Skeletal muscle tissue (tissue), 4 donors: ENCODE data around the gene NPPA. TPM values are rescaled to one million over a fixed set of nuclear protein-coding genes. Genes with fewer than 3 reads are reported as not detected.
"Not testable (repeated sequence)": the region's sequence is repeated elsewhere in the genome, so short reads cannot be mapped to it uniquely, and the experiment has no call there.

Experiments
- H3K27ac ChIP-seq: one replicate; pipeline ENCODE4 v1.7.0; 2013; ENCODE audit warnings: mild to moderate bottlenecking, low read depth, low read length, inconsistent platforms
- H3K27me3 ChIP-seq, 3 donors: one replicate each; pipeline ENCODE4 v1.7.0; 2013; ENCODE audit warnings: low read length in 3 of 3; ENCODE audit not compliant: control insufficient read depth in 3 of 3, insufficient read depth in 3 of 3
- H3K36me3 ChIP-seq, 3 donors: one replicate each; pipeline ENCODE4 v1.7.0; 2013; ENCODE audit warnings: low read length in 3 of 3; ENCODE audit not compliant: control insufficient read depth in 3 of 3, insufficient read depth in 3 of 3
- H3K4me1 ChIP-seq, 3 donors: one replicate each; pipeline ENCODE4 v1.7.0; 2013; ENCODE audit warnings: low read length in 3 of 3, mild to moderate bottlenecking in 3 of 3; ENCODE audit not compliant: control insufficient read depth in 3 of 3, insufficient read depth in 3 of 3
- H3K4me3 ChIP-seq, 3 donors: one replicate each; pipeline ENCODE4 v1.7.0; 2013; ENCODE audit warnings: low read length in 3 of 3
- H3K9ac ChIP-seq, 3 donors: one replicate each; pipeline ENCODE4 v1.7.0; 2013; ENCODE audit warnings: low read length in 3 of 3, mild to moderate bottlenecking in 3 of 3, moderate library complexity in 2 of 3, low read depth in 1 of 3
- H3K9me3 ChIP-seq, 3 donors: one replicate each; pipeline ENCODE4 v1.7.0; 2013; ENCODE audit warnings: low read length in 3 of 3; ENCODE audit not compliant: control insufficient read depth in 3 of 3
- total RNA-seq: library from RNA; depleted of rRNA; stranded (reverse); fragments of >200 nt; gene quantifications from one replicate; pipeline ENCODE4 v1.2.3, GENCODE V29; 2014
- donor health status: Osteomylitis.

Gene NPPA
- total RNA-seq, 1 donor from 2014 or later, result 4.2 TPM

DNA sequence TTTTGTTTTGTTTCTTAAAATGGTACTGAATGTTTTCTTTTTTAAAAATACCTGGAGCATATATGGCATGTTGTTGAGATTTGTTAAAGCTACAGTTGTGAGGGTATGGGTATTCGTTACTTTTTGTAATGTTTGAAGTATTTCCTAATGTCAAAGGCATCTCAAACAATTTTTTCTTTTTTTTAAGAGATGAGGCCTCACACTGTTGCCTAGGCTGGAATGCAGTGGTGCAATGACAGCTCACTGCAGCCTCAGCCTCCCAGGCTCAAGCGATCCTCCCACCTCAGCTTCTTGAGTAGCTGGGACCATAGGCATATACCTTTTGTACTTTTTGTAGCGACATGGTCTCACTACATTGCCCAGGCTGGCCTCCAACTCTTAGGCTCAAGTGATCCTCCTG lies 25.5 kb downstream of the NPPA start:
- Histone ChIP-seq H3K27ac (no peak overlapping the region), H3K4me1 (no peaks in the 10 kb centered on the region), H3K9ac (no peak overlapping the region), H3K9me3 (no peaks in the 10 kb centered on the region), H3K27me3 (no peaks in the 10 kb centered on the region), H3K4me3 (no peak overlapping the region), H3K36me3 (peaks cover 54 to 76% (median 67%) of the 10 kb centered on the region in 3 donors)

GRCh38 chr1:11817192-11817591 lies 30.4 kb downstream of the NPPA start:
- Histone ChIP-seq H3K36me3 (peaks cover 39 to 60% (median 49%) of the 10 kb centered on the region in 3 donors), H3K9me3 (no peaks in the 10 kb centered on the region), H3K27ac (no peak overlapping the region), H3K27me3 (no peaks in the 10 kb centered on the region), H3K4me3 (no peak overlapping the region), H3K9ac (no peak overlapping the region), H3K4me1 (no peaks in the 10 kb centered on the region)

DNA sequence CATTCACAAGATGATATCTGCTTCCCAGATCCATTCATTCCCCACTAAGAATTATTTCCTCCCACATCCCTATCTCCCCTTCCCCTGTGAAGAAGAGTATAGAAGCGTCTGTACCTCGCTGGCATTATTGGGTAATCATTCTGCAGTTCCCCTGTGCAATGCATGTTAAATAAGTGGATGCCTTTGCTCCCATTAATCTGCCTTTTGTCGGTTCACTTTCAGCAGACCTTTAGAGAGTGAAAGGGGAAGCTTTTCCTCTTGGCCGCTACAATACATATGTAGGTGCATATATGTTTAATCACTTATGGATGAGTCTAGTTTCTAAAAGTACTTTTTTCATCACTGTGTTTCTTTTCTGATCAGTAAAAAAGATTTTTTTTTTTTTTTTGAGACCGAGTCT lies 34.6 kb downstream of the NPPA start:
- H3K9me3 ChIP-seq, result no peaks in the 10 kb centered on the region
- H3K4me1 ChIP-seq, result peaks cover 0 to 3% (median 2%) of the 10 kb centered on the region in 3 donors
- peaks cover 38 to 47% (median 40%) of the 10 kb centered on the region in 3 donors for H3K36me3 ChIP-seq
- H3K4me3 ChIP-seq, result no peak overlapping the region
- H3K27me3 ChIP-seq, result no peaks in the 10 kb centered on the region
- H3K27ac ChIP-seq, result no peak overlapping the region
- no peak overlapping the region for H3K9ac ChIP-seq

- H3K9me3 ChIP-seq, result no peaks in the 10 kb centered on the region
- peak overlapping the region; percentile 79 to 99 (median 82) for H3K9ac ChIP-seq
- no peaks in the 10 kb centered on the region for H3K27me3 ChIP-seq
- peaks cover 14 to 19% (median 17%) of the 10 kb centered on the region in 3 donors for H3K36me3 ChIP-seq
- peak overlapping the region; percentile 81 to 94 (median 90) for H3K4me3 ChIP-seq
- H3K27ac ChIP-seq, result peak overlapping the region; percentile 99
- H3K4me1 ChIP-seq, result peaks cover 40 to 51% (median 44%) of the 10 kb centered on the region in 3 donors
Observed at GRCh38 chr1:11807133-11807532, 40.5 kb downstream of the NPPA start.

GRCh38 chr1:11806307-11806936 lies 41.2 kb downstream of the NPPA start:
- peaks cover 46 to 58% (median 51%) of the 10 kb centered on the region in 3 donors for H3K4me1 ChIP-seq
- peak overlapping the region; percentile 79 to 99 (median 82) for H3K9ac ChIP-seq
- H3K27ac ChIP-seq, result peak overlapping the region; percentile 99
- H3K9me3 ChIP-seq, result no peaks in the 10 kb centered on the region
- H3K4me3 ChIP-seq, result peak overlapping the region; percentile 81 to 94 (median 90)
- H3K36me3 ChIP-seq, result peaks cover 13 to 15% (median 15%) of the 10 kb centered on the region in 3 donors
- H3K27me3 ChIP-seq, result no peaks in the 10 kb centered on the region

DNA sequence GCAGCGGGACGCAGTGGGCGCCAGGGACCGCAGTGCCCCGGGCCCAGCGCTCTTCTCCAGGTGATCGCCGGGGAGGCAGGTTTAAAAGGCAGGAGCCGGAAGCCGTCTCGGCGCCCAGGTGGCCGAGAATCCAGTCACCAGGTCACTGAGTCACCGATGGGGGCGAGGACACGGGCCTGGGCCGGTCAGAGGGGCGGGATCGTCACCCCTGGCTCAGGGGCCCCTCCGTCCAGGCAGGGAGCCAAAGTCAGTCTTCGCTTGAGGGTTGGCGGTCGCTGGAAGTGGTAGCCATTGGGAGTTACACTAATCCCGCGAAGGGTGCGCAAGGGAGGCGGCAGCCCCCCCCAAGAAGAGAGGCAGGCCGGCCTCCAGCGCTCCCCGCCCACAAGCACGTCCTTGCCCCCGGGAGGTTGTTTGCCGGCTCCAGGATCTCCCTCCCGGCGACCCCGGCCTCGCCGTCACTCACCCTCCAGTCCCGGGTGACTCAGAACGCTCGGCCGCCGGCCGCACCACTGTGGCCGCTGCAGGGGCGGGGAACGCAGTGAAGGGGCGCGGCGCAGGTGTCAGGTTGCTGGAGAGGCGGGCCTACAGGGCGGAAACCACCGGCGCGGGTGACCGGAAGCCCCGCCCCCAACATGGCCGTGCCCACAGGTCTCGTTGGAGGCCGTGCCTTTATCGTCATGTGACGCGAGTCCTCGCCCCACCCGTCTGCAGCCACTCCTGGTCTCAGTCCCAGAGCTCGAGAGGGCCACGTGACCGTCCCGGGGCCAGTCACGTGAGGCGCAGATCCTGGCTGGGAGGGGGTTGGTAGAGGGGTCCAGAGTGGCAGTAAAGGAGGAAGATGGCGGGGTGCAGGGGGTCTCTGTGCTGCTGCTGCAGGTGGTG lies 41.9 kb downstream of the NPPA start, which contains the start of the genes CLCN6 and MTHFR:
TSS of gene CLCN6 (plus strand) at position 770 of the 885 bp plus-strand sequence. CDS start at position 842, 72 bp downstream.
TSS of gene MTHFR (minus strand) at position 543 of the 885 bp plus-strand sequence. CDS start 2,848 bp downstream, outside the sequence.
- Histone ChIP-seq H3K4me3 (peak within 1 kb of the TSS; percentile 81 to 94 (median 90)), H3K27me3 (no peaks in the 10 kb centered on the region), H3K9ac (peak within 1 kb of the TSS; percentile 95 to 99 (median 98)), H3K36me3 (peaks cover 20 to 23% (median 23%) of the 10 kb centered on the region in 3 donors), H3K27ac (peak within 1 kb of the TSS; percentile 99), H3K9me3 (no peaks in the 10 kb centered on the region), H3K4me1 (peaks cover 51 to 66% (median 59%) of the 10 kb centered on the region in 3 donors)

- Histone ChIP-seq H3K4me1 (peaks cover 51 to 74% (median 62%) of the 10 kb centered on the region in 3 donors), H3K27ac (peak overlapping the region; percentile 99), H3K27me3 (no peaks in the 10 kb centered on the region), H3K4me3 (peak overlapping the region; percentile 81 to 90 (median 88)), H3K9me3 (no peaks in the 10 kb centered on the region), H3K36me3 (peaks cover 25 to 31% (median 28%) of the 10 kb centered on the region in 3 donors), H3K9ac (peak overlapping the region; percentile 95 to 99 (median 98))
Observed at GRCh38 chr1:11804666-11805421, 42.7 kb downstream of the NPPA start.

DNA sequence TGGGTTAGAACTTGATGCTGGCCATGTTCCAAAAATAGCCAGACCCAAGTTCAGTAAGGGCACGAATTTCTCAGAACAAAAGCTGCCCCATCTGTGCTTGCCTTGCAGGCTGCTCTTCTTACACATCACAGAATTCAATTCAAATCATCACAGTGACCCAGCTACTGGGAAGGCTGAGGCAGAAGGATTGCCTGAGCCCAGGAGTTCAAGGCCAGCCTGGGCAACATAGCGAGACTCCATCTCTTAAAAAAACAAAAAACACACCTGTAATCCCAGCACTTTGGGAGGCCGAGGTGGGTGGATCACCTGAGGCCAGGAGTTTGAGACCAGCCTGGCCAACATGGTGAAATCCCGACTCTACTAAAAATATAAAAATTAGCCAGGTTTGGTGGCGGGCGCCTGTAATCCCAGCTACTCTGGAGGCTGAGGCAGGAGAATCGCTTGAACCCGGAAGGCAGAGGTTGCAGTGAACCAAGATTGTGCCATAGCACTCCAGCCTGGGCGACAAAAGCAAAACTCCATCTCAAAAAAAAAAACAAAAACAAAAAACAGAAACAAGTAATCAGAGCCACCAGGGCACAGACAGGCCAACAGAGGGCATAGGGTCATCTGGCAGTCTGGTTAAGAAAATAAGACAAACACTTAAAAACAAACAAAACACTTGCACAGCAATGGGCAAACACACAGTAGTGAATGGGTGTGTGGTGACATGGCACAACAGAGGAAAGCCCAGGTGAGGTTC lies 43.5 kb downstream of the NPPA start:
- Histone ChIP-seq H3K27ac (peak overlapping the region; percentile 99), H3K4me1 (peaks cover 53 to 74% (median 62%) of the 10 kb centered on the region in 3 donors), H3K36me3 (peaks cover 27 to 33% (median 28%) of the 10 kb centered on the region in 3 donors), H3K9ac (peak overlapping the region; percentile 52 to 99 (median 98)), H3K4me3 (peak overlapping the region; percentile 86 to 99 (median 96))
- H3K27me3 ChIP-seq, H3K9me3 ChIP-seq: not testable (repeated sequence)
